IMR-90 (cell line): Measurements from ENCODE around the gene TXNRD1. TPM values are rescaled to one million over a fixed set of nuclear protein-coding genes. Genes with fewer than 3 reads are reported as not detected.

Source experiments
- ATAC-seq: fragments of 200-7000 bp; cut with Tn5 transposase; 2 replicates; pipeline ENCODE4 v1.9.1; 2020; ENCODE audit warnings: low read depth, mild to moderate bottlenecking, moderate library complexity
- BruUV-seq: library from RNA; stranded (reverse); fragments of 400-500 nt; replicated peaks from 2 replicates; lab custom pipeline; 2021; lab: Mats Ljungman, UMichigan
- CTCF ChIA-PET: fragments of 300-600 bp; formaldehyde crosslinking; extraction: SDS; loops from one replicate; lab custom pipeline; 2021; ENCODE audit warnings: antibody characterized with exemption; lab: Yijun Ruan, JAX
- POLR2A ChIA-PET: fragments of 300-600 bp; sonication (Branson Sonifier 250); formaldehyde crosslinking; loops from one replicate; lab custom pipeline; 2022; ENCODE audit warnings: antibody characterized with exemption; ENCODE audit not compliant: unreplicated experiment; lab: Charles Lee
- DNase-seq: peaks from one replicate; pipeline ENCODE4 v3.0.0; 2013
- H2AFZ ChIP-seq: replicated peaks from 2 replicates; pipeline ENCODE3; 2013; ENCODE audit warnings: low read length, mild to moderate bottlenecking; ENCODE audit not compliant: poor library complexity
- H2AK5ac ChIP-seq: 2 replicates; pipeline ENCODE4 v1.6.1; 2013; ENCODE audit warnings: low read depth, low read length, inconsistent platforms
- H2AK9ac ChIP-seq: replicated peaks from 2 replicates; pipeline ENCODE3; 2013; ENCODE audit warnings: mild to moderate bottlenecking, low read depth, low read length, moderate library complexity; ENCODE audit not compliant: poor library complexity
- H2BK120ac ChIP-seq: 2 replicates; pipeline ENCODE4 v1.6.1; 2013; ENCODE audit warnings: low read depth, low read length, inconsistent platforms
- H2BK15ac ChIP-seq: 3 replicates; pipeline ENCODE4 v1.6.1; 2013; ENCODE audit warnings: low read depth, low read length, inconsistent platforms
- H2BK20ac ChIP-seq: 2 replicates; pipeline ENCODE4 v1.6.1; 2013; ENCODE audit warnings: low read depth, mild to moderate bottlenecking, inconsistent platforms, low read length, moderate library complexity
- H2BK5ac ChIP-seq: 2 replicates; pipeline ENCODE4 v1.6.1; 2013; ENCODE audit warnings: mild to moderate bottlenecking, low read depth, low read length, inconsistent platforms; ENCODE audit not compliant: poor library complexity, severe bottlenecking
- H3K14ac ChIP-seq: replicated peaks from 2 replicates; pipeline ENCODE4 v1.6.1; 2013; ENCODE audit warnings: low read depth, low read length, inconsistent platforms
- H3K18ac ChIP-seq: 2 replicates; pipeline ENCODE4 v1.6.1; 2013; ENCODE audit warnings: low read depth, low read length, control low read depth
- H3K23ac ChIP-seq: 2 replicates; pipeline ENCODE4 v1.6.1; 2013; ENCODE audit warnings: low read depth, low read length, inconsistent platforms
- H3K27ac ChIP-seq: 2 replicates; pipeline ENCODE4 v1.5.1; 2013; ENCODE audit warnings: mild to moderate bottlenecking, control low read depth, low read length; ENCODE audit not compliant: insufficient read depth
- H3K27me3 ChIP-seq: 2 replicates; pipeline ENCODE4 v1.6.1; 2013; ENCODE audit warnings: low read length; ENCODE audit not compliant: control insufficient read depth, insufficient read depth
- H3K36me3 ChIP-seq: 2 replicates; pipeline ENCODE4 v1.6.1; 2013; ENCODE audit warnings: low read length, mixed read lengths; ENCODE audit not compliant: control insufficient read depth, insufficient read depth
- H3K4ac ChIP-seq: 2 replicates; pipeline ENCODE4 v1.6.1; 2013; ENCODE audit warnings: low read depth, low read length, inconsistent platforms
- H3K4me1 ChIP-seq: 2 replicates; pipeline ENCODE4 v1.6.1; 2013; ENCODE audit warnings: low read length, mixed read lengths; ENCODE audit not compliant: control insufficient read depth, insufficient read depth
- H3K4me2 ChIP-seq: 2 replicates; pipeline ENCODE4 v1.6.1; 2013; ENCODE audit warnings: low read depth, mild to moderate bottlenecking, control low read depth, low read length, moderate library complexity
- H3K4me3 ChIP-seq: 2 replicates; pipeline ENCODE4 v1.5.1; 2013; ENCODE audit warnings: low read depth, mild to moderate bottlenecking, control low read depth, low read length, moderate library complexity; ENCODE audit not compliant: insufficient read depth
- H3K56ac ChIP-seq: 2 replicates; pipeline ENCODE4 v1.6.1; 2013; ENCODE audit warnings: low read length, inconsistent platforms; ENCODE audit not compliant: insufficient read depth; ENCODE audit errors: extremely low read depth
- H3K79me1 ChIP-seq, 2 experiments: 2 replicates each; pipeline ENCODE4 v1.6.1; 2013; ENCODE audit warnings: low read length in 2 of 2, inconsistent platforms in 1 of 2, low read depth in 1 of 2
- H3K9ac ChIP-seq: 2 replicates; pipeline ENCODE4 v1.6.1; 2013; ENCODE audit warnings: low read depth, low read length, control low read depth
- H3K9me1 ChIP-seq: 2 replicates; pipeline ENCODE4 v1.6.1; 2013; ENCODE audit warnings: low read length, inconsistent platforms; ENCODE audit not compliant: insufficient read depth
- H3K9me3 ChIP-seq: 2 replicates; pipeline ENCODE4 v1.6.1; 2013; ENCODE audit warnings: low read length; ENCODE audit not compliant: control insufficient read depth, insufficient read depth
- H4K20me1 ChIP-seq: 2 replicates; pipeline ENCODE4 v1.6.1; 2013; ENCODE audit warnings: low read length, inconsistent platforms; ENCODE audit not compliant: insufficient read depth
- H4K5ac ChIP-seq: 2 replicates; pipeline ENCODE4 v1.6.1; 2013; ENCODE audit warnings: mild to moderate bottlenecking, low read depth, low read length, control low read depth
- H4K8ac ChIP-seq, 2 experiments: 2 replicates each; pipeline ENCODE4 v1.6.1; 2013; ENCODE audit warnings: low read depth in 2 of 2, low read length in 2 of 2, control low read depth in 1 of 2, inconsistent platforms in 1 of 2
- H4K91ac ChIP-seq: 2 replicates; pipeline ENCODE4 v1.6.1; 2013; ENCODE audit warnings: low read depth, low read length, inconsistent platforms; ENCODE audit not compliant: insufficient read depth
- FOS ChIP-seq: fragments of 150-350 bp; IDR thresholded peaks from 2 replicates; pipeline ENCODE4 v1.6.1; 2016; ENCODE audit warnings: low read depth, low read length
- POLR2A ChIP-seq: IDR thresholded peaks from 2 replicates; pipeline ENCODE4 v1.6.1; 2012; ENCODE audit warnings: mild to moderate bottlenecking, low read depth, low read length
- RCOR1 ChIP-seq: IDR thresholded peaks from 2 replicates; pipeline ENCODE4 v1.6.1; 2012; ENCODE audit warnings: mild to moderate bottlenecking, low read length, improper control_type of control experiment; ENCODE audit not compliant: insufficient replicate concordance
- dilution Hi-C: fragments of 300-500 bp; cut with HindIII; formaldehyde crosslinking; loops from one replicate; pipeline ENCODE4 v1.14.3; 2018; ENCODE audit warnings: low sequenced_read_pairs; ENCODE audit not compliant: unreplicated experiment
- in situ Hi-C: fragments of 300-500 bp; cut with MboI; formaldehyde crosslinking; loops from 3 replicates; pipeline ENCODE4 v1.14.3; 2019; ENCODE audit warnings: low sequenced_read_pairs, inconsistent platforms, mixed read lengths
- intact Hi-C: fragments of 100-400 bp; cut with micrococcal nuclease; formaldehyde crosslinking; loops from 2 replicates; pipeline ENCODE4 v1.10.0; 2022
- polyA plus RNA-seq, 3 experiments: library from polyadenylated mRNA; depleted of rRNA; stranded (reverse); fragments of >200 nt; gene quantifications; 2 replicates each; pipeline ENCODE4 v1.2.3, GENCODE V29; 2012; ENCODE audit warnings: low replicate concordance in 1 of 3
- total RNA-seq: library from RNA; depleted of rRNA; stranded (reverse); fragments of >200 nt; gene quantifications from 2 replicates; pipeline ENCODE4 v1.2.3, GENCODE V29; 2012

Gene TXNRD1
- total and polyA plus RNA-seq, 2 of the 4 experiments (the other 2 are of a cell fraction) = 379 to 582 TPM

DNA sequence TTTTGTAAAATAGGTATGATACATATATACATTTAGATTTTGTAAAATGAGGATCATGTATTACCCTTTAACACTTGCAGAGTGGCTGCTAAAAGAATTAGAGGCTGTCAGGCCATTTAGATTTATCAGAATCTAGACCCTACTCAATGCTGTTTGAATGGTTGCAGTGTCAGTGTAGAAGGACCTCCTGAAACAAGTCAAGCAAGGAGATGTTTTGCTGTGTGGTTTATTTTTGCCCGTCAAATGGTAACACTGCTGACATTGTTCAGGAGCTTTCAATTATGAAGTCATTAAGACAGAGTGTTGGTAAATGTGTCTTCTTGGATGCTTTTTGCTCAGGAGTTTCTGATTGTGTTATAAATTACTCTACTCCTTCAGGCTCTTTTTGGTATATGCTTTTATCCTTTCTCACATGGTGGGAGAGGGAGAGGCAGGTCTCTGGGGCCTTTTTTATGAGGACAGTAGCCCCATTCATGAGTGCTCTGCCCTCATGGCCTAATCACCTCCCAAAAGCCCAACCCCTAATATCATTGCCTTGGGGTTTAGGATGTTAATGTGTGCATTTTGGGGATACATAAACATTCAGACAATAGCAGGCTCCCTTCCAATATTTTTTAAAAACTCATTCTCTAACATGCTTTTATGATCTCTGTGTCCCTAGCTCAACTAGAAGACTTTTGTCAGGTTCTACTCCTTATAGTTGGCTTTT, 104.5 kb downstream of the TXNRD1 start (continued):
- no peak for TF ChIP-seq POLR2A

DNA sequence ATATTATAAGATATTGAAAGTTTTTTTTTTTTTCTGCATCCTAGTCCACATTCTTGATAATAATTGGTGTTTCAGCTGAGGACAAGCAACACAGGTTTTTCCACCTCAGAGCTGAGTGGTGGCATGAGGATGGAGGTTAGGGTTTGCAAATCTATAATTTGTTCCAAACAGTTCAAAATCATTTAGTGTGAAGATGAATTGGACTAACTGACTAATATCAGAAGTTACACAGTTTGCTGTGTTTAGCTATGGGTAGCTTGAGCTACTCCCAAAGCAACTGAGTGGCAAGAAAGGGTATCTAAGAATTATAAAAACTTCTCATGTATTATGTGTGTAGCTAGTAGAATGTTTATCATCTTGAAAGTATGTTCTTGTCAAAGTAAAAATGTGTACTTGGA, 105.0 kb downstream of the TXNRD1 start:
- Histone ChIP-seq H3K36me3 (peaks cover 57% of the 10 kb centered on the region), H3K27ac (no peak overlapping the region), H3K27me3 (no peaks in the 10 kb centered on the region), H3K79me1 (peaks cover 28 to 56% of the 10 kb centered on the region in 2 experiments), H2BK5ac (no peak overlapping the region), H2BK120ac (no peak overlapping the region), H3K9me3 (no peaks in the 10 kb centered on the region), H3K18ac (no peak overlapping the region), H3K4ac (no peak overlapping the region), H3K4me1 (peaks cover 5% of the 10 kb centered on the region), H3K4me2 (no peak overlapping the region), H3K14ac (no peak overlapping the region; the same call in 1 of the 2 replicates), H4K20me1 (peaks cover 72% of the 10 kb centered on the region), H4K5ac (no peak overlapping the region), H2BK20ac (no peak overlapping the region), H2AK5ac (no peak overlapping the region), H3K23ac (0 out of 2 replicates have a peak overlapping the region, but pooled peaks have one; percentile 2), H2AK9ac (no peak overlapping the region), H2BK15ac (no peak overlapping the region), H3K4me3 (no peak overlapping the region), H2AFZ (no peak overlapping the region), H4K91ac (no peak overlapping the region), H4K8ac (no peak overlapping the region), H3K9ac (no peak overlapping the region), H3K9me1 (peaks cover 6% of the 10 kb centered on the region; the same call in 1 of the 2 replicates), H3K56ac (no peak overlapping the region)
- CTCF ChIA-PET = no interaction called here
- DNase-seq (no peak), ATAC-seq (no peak)
- TF ChIP-seq FOS = no peak
- no peak for TF ChIP-seq RCOR1
- dilution Hi-C loops = no loop called here
- POLR2A ChIA-PET = no interaction called here
- intact Hi-C loops = loop anchor here (10.0 kb wide), 1 partner anchor 376 kb away; no protein-coding TSS in a partner anchor
- BruUV-seq = no TSS peak
- in situ Hi-C loops = no loop called here
